ENCODE results near the gene PARP9.

DNA sequence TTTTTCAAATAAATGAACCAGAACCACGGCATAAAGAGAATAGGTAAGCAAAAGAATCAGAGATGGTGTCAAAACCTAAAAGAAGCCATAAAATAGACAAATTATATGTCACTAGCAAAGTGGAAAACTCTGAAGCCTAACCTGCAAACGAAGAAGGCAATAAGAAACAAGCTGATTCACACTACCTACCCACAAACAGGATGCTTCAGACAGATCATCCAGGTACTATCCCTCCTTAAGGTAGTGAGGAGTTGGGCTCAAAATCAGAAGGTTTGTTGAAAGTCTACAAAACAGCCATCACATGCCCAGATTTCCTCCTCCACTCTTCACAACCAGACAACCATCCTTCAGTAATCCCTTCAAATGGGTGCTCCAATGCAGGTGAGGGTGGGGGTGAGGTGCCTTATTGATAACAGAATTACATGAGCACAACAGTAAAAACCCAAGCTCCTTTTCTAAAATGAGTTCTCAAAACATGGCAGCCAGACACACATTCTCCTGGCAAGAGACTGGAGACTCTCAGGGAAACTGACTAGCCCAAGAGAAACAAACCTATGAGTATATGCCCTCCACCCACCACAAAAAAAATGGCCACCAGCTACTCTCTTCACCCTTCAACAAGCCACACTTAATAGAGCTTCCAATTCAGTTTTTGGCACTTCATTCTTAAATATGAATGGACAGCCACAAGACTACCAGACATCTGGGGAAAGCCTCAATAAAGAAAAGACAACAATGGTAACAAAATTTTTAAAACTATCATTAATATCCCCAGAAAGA, 55.8 kb downstream of the PARP9 start:
- TF ChIP-seq, protein P1, sequence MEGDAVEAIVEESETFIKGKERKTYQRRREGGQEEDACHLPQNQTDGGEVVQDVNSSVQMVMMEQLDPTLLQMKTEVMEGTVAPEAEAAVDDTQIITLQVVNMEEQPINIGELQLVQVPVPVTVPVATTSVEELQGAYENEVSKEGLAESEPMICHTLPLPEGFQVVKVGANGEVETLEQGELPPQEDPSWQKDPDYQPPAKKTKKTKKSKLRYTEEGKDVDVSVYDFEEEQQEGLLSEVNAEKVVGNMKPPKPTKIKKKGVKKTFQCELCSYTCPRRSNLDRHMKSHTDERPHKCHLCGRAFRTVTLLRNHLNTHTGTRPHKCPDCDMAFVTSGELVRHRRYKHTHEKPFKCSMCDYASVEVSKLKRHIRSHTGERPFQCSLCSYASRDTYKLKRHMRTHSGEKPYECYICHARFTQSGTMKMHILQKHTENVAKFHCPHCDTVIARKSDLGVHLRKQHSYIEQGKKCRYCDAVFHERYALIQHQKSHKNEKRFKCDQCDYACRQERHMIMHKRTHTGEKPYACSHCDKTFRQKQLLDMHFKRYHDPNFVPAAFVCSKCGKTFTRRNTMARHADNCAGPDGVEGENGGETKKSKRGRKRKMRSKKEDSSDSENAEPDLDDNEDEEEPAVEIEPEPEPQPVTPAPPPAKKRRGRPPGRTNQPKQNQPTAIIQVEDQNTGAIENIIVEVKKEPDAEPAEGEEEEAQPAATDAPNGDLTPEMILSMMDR (IDR thresholded peaks at IDR 0.05) = no peak
- no peak for TF ChIP-seq POLR2A (IDR thresholded peaks at IDR 0.05)

Measured in body of pancreas (tissue), 4 donors.